H9 (cell line): Measurements from ENCODE around the gene PIAS1. TPM values are rescaled to one million over a fixed set of nuclear protein-coding genes. Genes with fewer than 3 reads are reported as not detected.

Experiments
- DNase-seq: peaks from one replicate; pipeline ENCODE4 v3.0.0-alpha.2; 2017
- H2AFZ ChIP-seq: one replicate; pipeline ENCODE4 v1.6.1; 2013; ENCODE audit warnings: mild to moderate bottlenecking, low read length, control low read depth, moderate library complexity
- H2AK5ac ChIP-seq: 2 replicates; pipeline ENCODE4 v1.6.1; 2013; ENCODE audit warnings: low read length, control low read depth, mixed read lengths; ENCODE audit not compliant: insufficient read length
- H2BK120ac ChIP-seq: one replicate; pipeline ENCODE4 v1.6.1; 2013; ENCODE audit warnings: low read depth, mild to moderate bottlenecking, low read length, control low read depth, inconsistent platforms; ENCODE audit not compliant: poor library complexity, severe bottlenecking
- H2BK12ac ChIP-seq: 2 replicates; pipeline ENCODE4 v1.6.1; 2013; ENCODE audit warnings: low read length, control low read depth, mixed read lengths, low read depth; ENCODE audit not compliant: insufficient read length
- H2BK15ac ChIP-seq: 2 replicates; pipeline ENCODE4 v1.6.1; 2013; ENCODE audit warnings: low read depth, low read length, control low read depth
- H2BK20ac ChIP-seq: one replicate; pipeline ENCODE4 v1.6.1; 2013; ENCODE audit warnings: low read depth, mild to moderate bottlenecking, low read length, control low read depth, inconsistent platforms; ENCODE audit not compliant: poor library complexity, severe bottlenecking
- H2BK5ac ChIP-seq: 2 replicates; pipeline ENCODE4 v1.6.1; 2013; ENCODE audit warnings: low read length, control low read depth, mixed read lengths; ENCODE audit not compliant: insufficient read length
- H3K14ac ChIP-seq: 2 replicates; pipeline ENCODE4 v1.6.1; 2013; ENCODE audit warnings: low read length, control low read depth; ENCODE audit not compliant: insufficient read depth
- H3K18ac ChIP-seq: 2 replicates; pipeline ENCODE4 v1.6.1; 2013; ENCODE audit warnings: low read depth, mild to moderate bottlenecking, mixed read lengths, low read length, control low read depth; ENCODE audit not compliant: insufficient read length
- H3K23ac ChIP-seq: 2 replicates; pipeline ENCODE4 v1.6.1; 2013; ENCODE audit warnings: low read length, control low read depth, mixed read lengths, low read depth; ENCODE audit not compliant: insufficient read length
- H3K23me2 ChIP-seq: 2 replicates; pipeline ENCODE4 v1.6.1; 2013; ENCODE audit warnings: low read depth, mild to moderate bottlenecking, mixed read lengths, low read length, control low read depth; ENCODE audit not compliant: insufficient read length, poor library complexity, severe bottlenecking
- H3K27ac ChIP-seq: 2 replicates; pipeline ENCODE4 v1.5.1; 2013; ENCODE audit warnings: low read length, control low read depth, mixed read lengths, low read depth; ENCODE audit not compliant: insufficient read length
- H3K27me3 ChIP-seq: 2 replicates; pipeline ENCODE4 v1.6.1; 2013; ENCODE audit warnings: low read length, control low read depth, inconsistent platforms; ENCODE audit not compliant: insufficient read depth
- H3K4ac ChIP-seq: 2 replicates; pipeline ENCODE4 v1.6.1; 2013; ENCODE audit warnings: low read depth, mild to moderate bottlenecking, control low read depth, inconsistent platforms, low read length, moderate library complexity
- H3K4me1 ChIP-seq: 2 replicates; pipeline ENCODE4 v1.6.1; 2013; ENCODE audit warnings: low read length, control low read depth, inconsistent platforms; ENCODE audit not compliant: insufficient read depth
- H3K4me2 ChIP-seq: 2 replicates; pipeline ENCODE4 v1.6.1; 2013; ENCODE audit warnings: low read length, control low read depth, mixed read lengths; ENCODE audit not compliant: insufficient read length, insufficient read depth
- H3K56ac ChIP-seq: 2 replicates; pipeline ENCODE4 v1.6.1; 2013; ENCODE audit warnings: low read depth, mild to moderate bottlenecking, mixed read lengths, low read length, control low read depth; ENCODE audit not compliant: insufficient read length
- H3K79me1 ChIP-seq: 2 replicates; pipeline ENCODE4 v1.6.1; 2013; ENCODE audit warnings: low read depth, mild to moderate bottlenecking, moderate library complexity, low read length, control low read depth, inconsistent platforms; ENCODE audit not compliant: insufficient read depth, poor library complexity, severe bottlenecking
- H3K79me2 ChIP-seq: 2 replicates; pipeline ENCODE4 v1.6.1; 2013; ENCODE audit warnings: low read length, control low read depth, inconsistent platforms; ENCODE audit not compliant: insufficient read depth
- H3K9ac ChIP-seq: 2 replicates; pipeline ENCODE4 v1.6.1; 2013; ENCODE audit warnings: low read length, control low read depth, mixed read lengths; ENCODE audit not compliant: insufficient read length; ENCODE audit errors: extremely low read depth
- H3K9me3 ChIP-seq: one replicate; pipeline ENCODE4 v1.6.1; 2013; ENCODE audit warnings: low read depth, low read length, inconsistent platforms; ENCODE audit not compliant: control insufficient read depth
- H3T11ph ChIP-seq: one replicate; pipeline ENCODE4 v1.6.1; 2013; ENCODE audit warnings: mild to moderate bottlenecking, low read length, control low read depth, inconsistent platforms
- H4K20me1 ChIP-seq: one replicate; pipeline ENCODE4 v1.6.1; 2013; ENCODE audit not compliant: control insufficient read depth, insufficient read length, insufficient read depth
- H4K5ac ChIP-seq: 2 replicates; pipeline ENCODE4 v1.6.1; 2013; ENCODE audit warnings: low read depth, mild to moderate bottlenecking, mixed read lengths, low read length, control low read depth; ENCODE audit not compliant: insufficient read length
- H4K8ac ChIP-seq: replicated peaks from 2 replicates; pipeline ENCODE4 v1.6.1; 2013; ENCODE audit warnings: low read length, control low read depth, mixed read lengths, low read depth; ENCODE audit not compliant: insufficient read length
- H4K91ac ChIP-seq: 2 replicates; pipeline ENCODE4 v1.6.1; 2013; ENCODE audit warnings: low read depth, mild to moderate bottlenecking, moderate library complexity, mixed read lengths, low read length, control low read depth; ENCODE audit not compliant: insufficient read length
- H3K27ac Mint-ChIP-seq, 3 experiments: 2 replicates in 2 of 3; 3 replicates in 1 of 3; pipeline ENCODE4 v1.8.0; 2020 to 2021; ENCODE audit warnings: mixed read lengths in 3 of 3, mild to moderate bottlenecking in 1 of 3, moderate library complexity in 1 of 3
- H3K27me3 Mint-ChIP-seq: 2 replicates; pipeline ENCODE4 v1.8.0; 2021; ENCODE audit warnings: low read depth, mild to moderate bottlenecking, moderate library complexity, mixed read lengths
- H3K36me3 Mint-ChIP-seq, 3 experiments: 2 replicates in 2 of 3; 3 replicates in 1 of 3; pipeline ENCODE4 v1.8.0; 2020 to 2021; ENCODE audit warnings: low read depth in 3 of 3, mixed read lengths in 3 of 3; ENCODE audit not compliant: insufficient read depth in 1 of 3
- H3K4me1 Mint-ChIP-seq, 2 experiments: 2 replicates each; pipeline ENCODE4 v1.8.0; 2020; ENCODE audit warnings: mixed read lengths in 2 of 2
- H3K4me3 Mint-ChIP-seq, 2 experiments: 2 replicates in 1 of 2; 3 replicates in 1 of 2; pipeline ENCODE4 v1.8.0; 2020 to 2021; ENCODE audit warnings: mild to moderate bottlenecking in 2 of 2, mixed read lengths in 2 of 2, moderate library complexity in 1 of 2
- H3K9me3 Mint-ChIP-seq, 2 experiments: 2 replicates in 1 of 2; 3 replicates in 1 of 2; pipeline ENCODE4 v1.8.0; 2020; ENCODE audit warnings: mild to moderate bottlenecking in 2 of 2, mixed read lengths in 2 of 2, moderate library complexity in 1 of 2
- WGBS: extraction: QIAGEN DNeasy Blood & Tissue Kit; methylation state at CpG from one replicate; pipeline ENCODE4 v1.1.7; 2013; ENCODE audit warnings: missing lambda C conversion rate, low lambda C conversion rate, mixed read lengths; ENCODE audit not compliant: insufficient read length; ENCODE audit errors: extremely low coverage; 5-methylcytosine and 5-hydroxymethylcytosine counted together
- total RNA-seq: library from RNA; stranded (reverse); gene quantifications from 2 replicates; pipeline ENCODE4 v1.2.1, GENCODE V29; 2021
- TF ChIP-seq, protein P1 (sequence below): fragments of 200-600 bp; sonication (generic); conservative IDR thresholded peaks from 3 replicates; pipeline ENCODE4 v1.8.0; 2021; ENCODE audit warnings: antibody characterized with exemption, mild to moderate bottlenecking

PIAS1 gene
- total RNA-seq, 1 experiment from 2014 or later = 31.1 TPM

DNA sequence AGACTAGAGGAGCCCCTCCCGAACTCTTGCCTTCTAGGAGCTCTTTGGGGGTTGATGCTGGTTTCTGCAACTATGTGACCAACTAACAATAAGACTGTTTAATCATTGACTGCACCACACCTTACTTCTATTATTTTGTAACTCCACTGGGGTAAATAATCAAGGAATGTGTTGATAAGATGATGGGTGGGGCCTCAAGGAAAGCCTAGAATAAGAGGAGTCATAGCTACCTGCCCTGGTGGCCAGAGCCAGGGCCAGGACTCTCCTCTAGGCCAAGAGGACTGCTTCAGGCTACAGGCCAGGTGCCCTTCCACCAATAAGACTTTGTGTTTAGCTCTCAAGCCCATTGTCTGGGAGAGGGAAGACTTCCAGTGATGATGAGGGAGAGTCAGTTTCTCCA is 41.2 kb upstream of the PIAS1 start:
- no peaks in the 10 kb centered on the region for H3K79me2 ChIP-seq
- Mint-ChIP-seq H3K9me3 (peaks cover 0 to 2% of the 10 kb centered on the region in 2 experiments; a peak in 1 of 5 replicates), H3K4me1 (peaks cover 20 to 31% of the 10 kb centered on the region in 2 experiments), H3K27me3 (peaks cover 3% of the 10 kb centered on the region; the same call in 1 of the 2 replicates), H3K4me3 (no peak overlapping the region), H3K27ac (no peak overlapping the region), H3K36me3 (peaks cover 0 to 4% (median 2%) of the 10 kb centered on the region in 3 experiments; a peak in 2 of 7 replicates)
- H3K4me1 ChIP-seq = no peaks in the 10 kb centered on the region
- no peaks in the 10 kb centered on the region for H3K27me3 ChIP-seq
- no peak overlapping the region for H2BK5ac ChIP-seq
- H4K20me1 ChIP-seq = no peaks in the 10 kb centered on the region
- H3K27ac ChIP-seq = no peak overlapping the region
- H3K4ac ChIP-seq = no peak overlapping the region
- H3K23ac ChIP-seq = no peak overlapping the region
- no peaks in the 10 kb centered on the region for H3K23me2 ChIP-seq
- H2AFZ ChIP-seq = no peak overlapping the region
- DNase-seq = no peak
- no peak overlapping the region for H4K5ac ChIP-seq
- no peak overlapping the region for H3K4me2 ChIP-seq
- no peak overlapping the region for H2BK12ac ChIP-seq
- TF ChIP-seq, protein P1, sequence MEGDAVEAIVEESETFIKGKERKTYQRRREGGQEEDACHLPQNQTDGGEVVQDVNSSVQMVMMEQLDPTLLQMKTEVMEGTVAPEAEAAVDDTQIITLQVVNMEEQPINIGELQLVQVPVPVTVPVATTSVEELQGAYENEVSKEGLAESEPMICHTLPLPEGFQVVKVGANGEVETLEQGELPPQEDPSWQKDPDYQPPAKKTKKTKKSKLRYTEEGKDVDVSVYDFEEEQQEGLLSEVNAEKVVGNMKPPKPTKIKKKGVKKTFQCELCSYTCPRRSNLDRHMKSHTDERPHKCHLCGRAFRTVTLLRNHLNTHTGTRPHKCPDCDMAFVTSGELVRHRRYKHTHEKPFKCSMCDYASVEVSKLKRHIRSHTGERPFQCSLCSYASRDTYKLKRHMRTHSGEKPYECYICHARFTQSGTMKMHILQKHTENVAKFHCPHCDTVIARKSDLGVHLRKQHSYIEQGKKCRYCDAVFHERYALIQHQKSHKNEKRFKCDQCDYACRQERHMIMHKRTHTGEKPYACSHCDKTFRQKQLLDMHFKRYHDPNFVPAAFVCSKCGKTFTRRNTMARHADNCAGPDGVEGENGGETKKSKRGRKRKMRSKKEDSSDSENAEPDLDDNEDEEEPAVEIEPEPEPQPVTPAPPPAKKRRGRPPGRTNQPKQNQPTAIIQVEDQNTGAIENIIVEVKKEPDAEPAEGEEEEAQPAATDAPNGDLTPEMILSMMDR = no peak
- no peak overlapping the region for H3K14ac ChIP-seq
- no peak overlapping the region for H3K9ac ChIP-seq
- no peaks in the 10 kb centered on the region for H3K9me3 ChIP-seq
- H4K8ac ChIP-seq = no peak overlapping the region
- H4K91ac ChIP-seq = no peak overlapping the region
- no peak overlapping the region for H2BK120ac ChIP-seq
- H3K18ac ChIP-seq = no peak overlapping the region
- H2BK20ac ChIP-seq = no peak overlapping the region
- H2AK5ac ChIP-seq = no peak overlapping the region
- WGBS = no CpG with 5 or more reads among the region's 1 CpG
- H2BK15ac ChIP-seq = no peak overlapping the region
- no peak overlapping the region for H3K56ac ChIP-seq
- no peaks in the 10 kb centered on the region for H3K79me1 ChIP-seq
- no peak overlapping the region for H3T11ph ChIP-seq
